Upper lobe of left lung (tissue), 4 donors: ENCODE data around the gene MAPRE3.

ENCODE experiments used
- EP300 ChIP-seq, 4 donors: sonication (generic); formaldehyde crosslinking; IDR thresholded peaks; one replicate each; pipeline ENCODE4 v1.5.1; 2017; ENCODE audit warnings: antibody characterized with exemption in 4 of 4, control low read depth in 2 of 4
- POLR2A ChIP-seq, 4 donors: fragments of 450-650 bp; IDR thresholded peaks; one replicate each; pipeline ENCODE4 v1.5.1; 2016 to 2017; ENCODE audit warnings: antibody characterized with exemption in 4 of 4, mild to moderate bottlenecking in 2 of 4
- POLR2AphosphoS5 ChIP-seq, 2 donors: sonication (generic); formaldehyde crosslinking; IDR thresholded peaks; one replicate each; pipeline ENCODE4 v1.5.1; 2017; ENCODE audit warnings: antibody characterized with exemption in 2 of 2
- TF ChIP-seq, protein P1 (sequence below), 6 experiments: fragments of 450-650 bp in 4 of 6; fragments of 200-600 bp in 2 of 6; sonication (generic) in 2 of 6; IDR thresholded peaks; one replicate each; pipeline ENCODE4 v1.5.1; 2016 to 2019; ENCODE audit warnings: antibody characterized with exemption in 6 of 6

DNA sequence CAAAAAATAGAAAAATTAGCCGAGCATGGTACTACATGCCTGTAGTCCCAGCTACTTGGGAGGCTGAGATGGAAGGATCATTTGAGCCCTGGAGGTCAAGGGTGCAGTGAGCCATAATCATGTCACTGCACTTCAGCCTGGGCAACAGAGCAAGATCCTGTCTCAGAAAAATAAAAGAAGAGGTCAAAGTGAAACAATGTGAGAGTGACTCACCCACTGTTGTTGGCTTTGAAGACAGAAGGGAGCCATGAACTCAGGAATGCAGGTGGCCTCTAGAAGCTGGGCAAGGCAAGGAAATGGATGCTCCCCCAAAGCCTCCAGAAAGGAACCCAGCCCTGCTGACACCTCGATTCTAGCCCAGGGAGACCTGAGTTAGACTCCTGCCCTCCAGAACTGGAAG is 58.6 kb downstream of the MAPRE3 start:
- TF ChIP-seq, protein P1, sequence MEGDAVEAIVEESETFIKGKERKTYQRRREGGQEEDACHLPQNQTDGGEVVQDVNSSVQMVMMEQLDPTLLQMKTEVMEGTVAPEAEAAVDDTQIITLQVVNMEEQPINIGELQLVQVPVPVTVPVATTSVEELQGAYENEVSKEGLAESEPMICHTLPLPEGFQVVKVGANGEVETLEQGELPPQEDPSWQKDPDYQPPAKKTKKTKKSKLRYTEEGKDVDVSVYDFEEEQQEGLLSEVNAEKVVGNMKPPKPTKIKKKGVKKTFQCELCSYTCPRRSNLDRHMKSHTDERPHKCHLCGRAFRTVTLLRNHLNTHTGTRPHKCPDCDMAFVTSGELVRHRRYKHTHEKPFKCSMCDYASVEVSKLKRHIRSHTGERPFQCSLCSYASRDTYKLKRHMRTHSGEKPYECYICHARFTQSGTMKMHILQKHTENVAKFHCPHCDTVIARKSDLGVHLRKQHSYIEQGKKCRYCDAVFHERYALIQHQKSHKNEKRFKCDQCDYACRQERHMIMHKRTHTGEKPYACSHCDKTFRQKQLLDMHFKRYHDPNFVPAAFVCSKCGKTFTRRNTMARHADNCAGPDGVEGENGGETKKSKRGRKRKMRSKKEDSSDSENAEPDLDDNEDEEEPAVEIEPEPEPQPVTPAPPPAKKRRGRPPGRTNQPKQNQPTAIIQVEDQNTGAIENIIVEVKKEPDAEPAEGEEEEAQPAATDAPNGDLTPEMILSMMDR (IDR thresholded peaks at IDR 0.05): no peak
- TF ChIP-seq EP300 (IDR thresholded peaks at IDR 0.05) (no peak), POLR2A (IDR thresholded peaks at IDR 0.05) (no peak), POLR2AphosphoS5 (IDR thresholded peaks at IDR 0.05) (no peak)
